GM12878 (cell line): ENCODE results near the gene ASIC2. TPM values are rescaled to one million over a fixed set of nuclear protein-coding genes. Genes with fewer than 3 reads are reported as not detected.

Experiments used
- ATAC-seq: fragments of 200-7000 bp; cut with Tn5 transposase; 3 replicates; pipeline ENCODE4 v1.9.1; 2020; ENCODE audit warnings: mild to moderate bottlenecking, moderate library complexity
- BruUV-seq: library from RNA; stranded (reverse); fragments of 400-500 nt; replicated peaks from 2 replicates; lab custom pipeline; 2021; lab: Mats Ljungman, UMichigan
- CTCF ChIA-PET: fragments of 300-600 bp; sonication (Branson Sonifier 250); formaldehyde crosslinking; extraction: SDS; loops from one replicate; lab custom pipeline; 2021; ENCODE audit warnings: inconsistent platforms; lab: Yijun Ruan, JAX
- POLR2A ChIA-PET: fragments of 350-600 bp; formaldehyde crosslinking; extraction: SDS; loops from one replicate; lab custom pipeline; 2021; ENCODE audit warnings: inconsistent platforms; lab: Charles Lee
- RAD21 ChIA-PET: fragments of 300-600 bp; sonication (Branson Sonifier 250); formaldehyde crosslinking; loops from one replicate; lab custom pipeline; 2023; ENCODE audit warnings: antibody characterized with exemption; ENCODE audit not compliant: unreplicated experiment; lab: Charles Lee
- SMC1A ChIA-PET: fragments of 300-600 bp; sonication (Branson Sonifier 250); formaldehyde crosslinking; loops from one replicate; lab custom pipeline; 2023; ENCODE audit not compliant: unreplicated experiment, uncharacterized antibody; lab: Charles Lee
- DNase-seq: peaks from one replicate; pipeline ENCODE4 v3.0.0-alpha.2; 2011; ENCODE audit warnings: low read depth, low spot score
- FAIRE-seq: peaks from 3 replicates; lab custom pipeline; 2011; peaks lifted over from hg19 to GRCh38; lab: Jason Lieb, UNC
- H2AFZ ChIP-seq: 2 replicates; pipeline ENCODE4 v1.6.0; 2011; ENCODE audit warnings: low read depth, low read length, control low read depth; ENCODE audit not compliant: control insufficient read depth
- H3K27ac ChIP-seq: 2 replicates; pipeline ENCODE4 v1.5.1; 2011; ENCODE audit warnings: control low read depth; ENCODE audit not compliant: control insufficient read depth, insufficient read depth
- H3K27me3 ChIP-seq, 2 experiments: replicated peaks in 1 of 2; 2 replicates each; pipeline versions ENCODE4 v1.6.0 to v1.6.1; 2011; ENCODE audit warnings: low read length in 1 of 2; ENCODE audit not compliant: control insufficient read depth in 2 of 2, insufficient read depth in 2 of 2
- H3K36me3 ChIP-seq, 2 experiments: 2 replicates each; pipeline ENCODE4 v1.5.1; 2011; ENCODE audit warnings: low read length in 1 of 2; ENCODE audit not compliant: control insufficient read depth in 2 of 2, insufficient read depth in 2 of 2
- H3K4me1 ChIP-seq: 2 replicates; pipeline ENCODE4 v1.6.1; 2011; ENCODE audit warnings: mild to moderate bottlenecking, low read length, moderate library complexity, mixed read lengths; ENCODE audit not compliant: control insufficient read depth, insufficient read depth
- H3K4me2 ChIP-seq: 2 replicates; pipeline ENCODE4 v1.6.0; 2011; ENCODE audit warnings: control low read depth; ENCODE audit not compliant: control insufficient read depth, insufficient read depth
- H3K4me3 ChIP-seq: fragments of 200-600 bp; sonication (generic); 2 replicates; pipeline ENCODE4 v1.5.1; 2016
- H3K79me2 ChIP-seq: 2 replicates; pipeline ENCODE4 v1.6.0; 2011; ENCODE audit warnings: low read length; ENCODE audit not compliant: control insufficient read depth, insufficient read depth
- H3K9ac ChIP-seq: 2 replicates; pipeline ENCODE4 v1.8.0; 2011; ENCODE audit warnings: low read length, control low read depth, mixed read lengths; ENCODE audit not compliant: control insufficient read depth, insufficient read depth
- H3K9me3 ChIP-seq: replicated peaks from 3 replicates; pipeline ENCODE4 v1.5.1; 2011; ENCODE audit warnings: mild to moderate bottlenecking, low read length; ENCODE audit not compliant: control insufficient read depth, insufficient read depth
- H4K20me1 ChIP-seq: 2 replicates; pipeline ENCODE4 v1.6.0; 2011; ENCODE audit not compliant: control insufficient read depth, insufficient read depth
- BHLHE40 ChIP-seq, 2 experiments: fragments of 450-650 bp in 1 of 2; IDR thresholded peaks; 2 replicates each; pipeline ENCODE4 v1.6.1; 2011 to 2017; ENCODE audit warnings: low read depth in 2 of 2, borderline replicate concordance in 1 of 2, improper control_type of control experiment in 1 of 2, low read length in 1 of 2, mild to moderate bottlenecking in 1 of 2
- BMI1 ChIP-seq: fragments of 450-650 bp; IDR thresholded peaks from 2 replicates; pipeline ENCODE4 v1.6.1; 2016; ENCODE audit warnings: mild to moderate bottlenecking, moderate library complexity, borderline replicate concordance
- RBBP5 ChIP-seq: fragments of 200-600 bp; sonication (generic); conservative IDR thresholded peaks from 2 replicates; pipeline ENCODE4 v1.6.1; 2016
- WRNIP1 ChIP-seq: IDR thresholded peaks from 2 replicates; pipeline ENCODE4 v1.6.1; 2011; ENCODE audit warnings: low read depth, low read length, improper control_type of control experiment, borderline replicate concordance
- YY1 ChIP-seq: IDR thresholded peaks from 2 replicates; pipeline ENCODE4 v1.6.1; 2011; ENCODE audit warnings: low read depth, mild to moderate bottlenecking, low read length
- ZBTB40 ChIP-seq: fragments of 450-650 bp; IDR thresholded peaks from 2 replicates; pipeline ENCODE4 v1.6.1; 2016; ENCODE audit warnings: mild to moderate bottlenecking, moderate library complexity, borderline replicate concordance
- WGBS: methylation state at CpG from one replicate; pipeline ENCODE4 v1.1.6; 2016; ENCODE audit warnings: low lambda C conversion rate; ENCODE audit not compliant: insufficient replicate concordance, insufficient coverage; ENCODE audit errors: missing lambda C conversion rate; 5-methylcytosine and 5-hydroxymethylcytosine counted together
- in situ Hi-C: fragments of 300-500 bp; cut with MboI; formaldehyde crosslinking; loops from 9 replicates; pipeline ENCODE4 v1.14.3; 2018; ENCODE audit warnings: mixed read lengths
- intact Hi-C: fragments of 100-400 bp; cut with micrococcal nuclease; formaldehyde crosslinking; loops from one replicate; pipeline ENCODE4 v1.14.2; 2022; ENCODE audit not compliant: unreplicated experiment
- polyA plus RNA-seq, 11 experiments: library from polyadenylated mRNA; depleted of rRNA in 4 of 11; unstranded in 6 of 11; stranded (reverse) in 5 of 11; fragments of >200 nt; fragmentation: Nextera tagmentation in 4 of 11; fragmentation: Illumina TruSeq in 1 of 11; extraction: Ambion mirVana in 4 of 11; extraction: Trizol in 1 of 11; gene quantifications; 1 replicate in 1 of 11; 2 replicates in 10 of 11; pipeline versions ENCODE4 v1.2.1 to v1.2.3, GENCODE V29; 2011 to 2016; ENCODE audit warnings: inconsistent platforms in 2 of 11, missing spikeins in 2 of 11, low read depth in 1 of 11
- total RNA-seq, 4 experiments: library from RNA; depleted of rRNA in 3 of 4; stranded (reverse); fragments of >200 nt in 3 of 4; fragmentation: Illumina TruSeq in 1 of 4; extraction: Trizol in 1 of 4; gene quantifications; 2 replicates each; pipeline versions ENCODE4 v1.2.1 to v1.2.3, GENCODE V29; 2013 to 2021

ASIC2 gene
- total and polyA plus RNA-seq, 10 of the 15 experiments (the other 5 are each of a cell fraction or from before 2014, with no cell fraction given), result not detected

DNA sequence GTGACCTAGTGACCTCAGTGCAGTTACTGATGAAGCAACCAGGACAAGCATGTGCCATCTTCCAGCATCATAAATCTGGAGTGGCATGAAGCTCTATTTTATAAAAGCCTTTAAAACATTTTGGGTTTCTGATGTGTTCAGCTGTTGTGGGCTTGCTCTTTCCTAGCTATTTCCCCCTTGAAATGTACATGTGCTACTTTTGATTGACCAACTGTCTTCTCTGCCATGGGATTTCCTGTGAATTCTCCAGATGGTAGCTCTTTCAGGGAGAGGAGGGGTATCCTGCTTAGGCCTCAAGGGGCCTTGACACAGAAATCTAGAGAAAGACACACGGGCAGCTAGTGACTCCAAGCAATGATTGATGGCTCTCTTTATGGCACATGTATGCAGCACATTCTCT is 1.9 kb upstream of the ASIC2 start:
- ChIA-PET RAD21 (no interaction called here), CTCF (no interaction called here), POLR2A (no interaction called here), SMC1A (no interaction called here)
- intact Hi-C loops (no loop called here), in situ Hi-C loops (no loop called here)
- no peak overlapping the region for H3K27ac ChIP-seq
- H3K79me2 ChIP-seq, result no peaks in the 10 kb centered on the region
- no peak overlapping the region for H3K9ac ChIP-seq
- no TSS peak for BruUV-seq
- no peaks in the 10 kb centered on the region for H3K9me3 ChIP-seq
- no peak overlapping the region for H3K4me3 ChIP-seq
- H3K27me3 ChIP-seq, result peaks cover 0 to 11% of the 10 kb centered on the region in 2 experiments; a peak in 3 of 4 replicates
- DNase-seq (no peak), ATAC-seq (no peak), FAIRE-seq (no peak)
- no peaks in the 10 kb centered on the region for H3K4me1 ChIP-seq
- TF ChIP-seq WRNIP1 (no peak), BMI1 (no peak), RBBP5 (no peak), ZBTB40 (no peak), YY1 (no peak), BHLHE40 (IDR thresholded peaks at IDR 0.05; ENCODE audit: borderline replicate concordance in 1 of 2, low read depth in 2 of 2, low read length in 1 of 2) (no peak)
- H4K20me1 ChIP-seq, result no peaks in the 10 kb centered on the region
- H3K36me3 ChIP-seq, result no peaks in the 10 kb centered on the region
- H3K4me2 ChIP-seq, result no peak overlapping the region
- WGBS, result 7% methylated on average over 1 of the region's 1 CpG
- H2AFZ ChIP-seq, result no peak overlapping the region
